MG63 (cell line): ENCODE data around the gene STIM2. TPM values are rescaled to one million over a fixed set of nuclear protein-coding genes. Genes with fewer than 3 reads are reported as not detected.
A peak's percentile ranks its signal among the peaks of the same experiment; 100 is the strongest.

Experiments
- DNase-seq: peaks from one replicate; pipeline ENCODE4 v3.0.0-alpha.2; 2020
- H3K27me3 ChIP-seq: fragments of 250-450 bp; sonication (Bioruptor Pico); 2 replicates; pipeline ENCODE4 v1.5.1; 2020; ENCODE audit warnings: mild to moderate bottlenecking, moderate library complexity
- H3K36me3 ChIP-seq: fragments of 250-450 bp; sonication (Bioruptor Pico); 2 replicates; pipeline ENCODE4 v1.5.1; 2020; ENCODE audit warnings: mild to moderate bottlenecking, moderate library complexity
- H3K4me3 ChIP-seq: fragments of 250-450 bp; sonication (Bioruptor Pico); 2 replicates; pipeline ENCODE4 v1.5.1; 2020; ENCODE audit warnings: mild to moderate bottlenecking, moderate library complexity
- H3K9me3 ChIP-seq: fragments of 250-450 bp; sonication (Bioruptor Pico); 2 replicates; pipeline ENCODE4 v1.5.1; 2020; ENCODE audit warnings: mild to moderate bottlenecking, moderate library complexity
- total RNA-seq: library from RNA; depleted of rRNA; stranded (reverse); fragments of >200 nt; shearing (Covaris generic); gene quantifications from 2 replicates; pipeline ENCODE4 v1.2.3, GENCODE V29; 2014; ENCODE audit warnings: low replicate concordance

The STIM2 gene
- total RNA-seq, 1 experiment from 2014 or later, result 15.7 TPM

DNA sequence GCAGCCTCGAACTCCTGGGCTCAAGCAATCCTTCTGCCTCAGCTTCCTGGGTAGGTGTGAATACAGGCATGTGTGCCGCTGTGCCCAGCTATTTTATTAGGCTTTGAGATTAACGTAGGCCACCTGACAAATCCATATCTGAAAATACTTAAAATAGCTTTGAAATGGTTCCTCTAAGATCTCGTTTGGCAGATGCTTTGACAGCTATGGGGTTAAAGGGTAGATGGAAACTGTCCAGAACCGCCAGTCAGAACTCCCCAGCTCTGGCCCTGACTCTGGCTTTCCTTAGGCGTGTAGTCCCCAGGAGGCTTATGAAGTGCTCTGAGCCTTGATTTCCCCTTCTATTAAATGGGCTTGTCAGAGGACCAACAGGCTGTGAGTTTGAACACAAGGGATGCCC lies 32.8 kb upstream of the STIM2 start:
- H3K36me3 ChIP-seq, result no peaks in the 10 kb centered on the region
- no peaks in the 10 kb centered on the region for H3K9me3 ChIP-seq
- H3K4me3 ChIP-seq, result no peak overlapping the region
- no peaks in the 10 kb centered on the region for H3K27me3 ChIP-seq
- DNase-seq, result no peak

DNA sequence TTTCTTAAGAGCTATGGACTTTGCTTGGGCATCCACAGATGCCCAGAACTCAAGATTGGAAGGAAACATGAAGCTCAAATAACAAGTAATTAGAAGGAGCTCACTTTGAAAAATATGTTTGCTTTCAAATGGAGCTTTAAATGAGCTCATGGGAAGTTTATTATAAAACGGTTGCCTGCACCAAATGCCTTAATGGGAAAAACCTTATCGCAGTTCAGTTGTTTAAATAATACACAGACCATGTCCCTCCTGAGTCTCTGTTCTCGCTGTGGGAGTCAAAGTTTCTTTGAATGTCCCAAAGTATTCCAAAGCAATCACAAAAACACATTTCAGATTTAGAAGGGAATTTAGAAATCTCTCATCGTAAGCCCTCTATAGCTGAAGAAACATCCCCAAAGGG lies 31.6 kb upstream of the STIM2 start:
- DNase-seq, result no peak
- Histone ChIP-seq H3K9me3 (no peaks in the 10 kb centered on the region), H3K4me3 (no peak overlapping the region)

DNA sequence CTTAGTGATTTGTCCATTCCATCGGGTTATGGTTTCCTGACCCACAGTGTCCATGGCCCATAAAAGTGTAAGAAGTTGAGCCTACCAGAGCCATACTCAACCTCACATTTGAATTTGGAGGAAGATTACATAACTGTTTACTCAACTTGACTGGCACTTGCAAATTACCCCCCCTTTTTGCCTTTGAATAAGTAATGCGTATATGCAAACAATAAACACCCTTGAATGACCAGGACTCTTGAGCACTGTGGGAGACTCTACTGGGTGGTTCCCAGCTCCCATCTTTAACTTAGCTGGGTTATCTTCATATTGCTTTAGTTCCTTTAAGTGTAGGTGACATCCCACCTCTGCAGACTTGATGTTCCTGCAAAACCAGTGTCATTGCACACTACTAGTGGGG lies 30.6 kb upstream of the STIM2 start:
- H3K4me3 ChIP-seq, result no peak overlapping the region
- no peaks in the 10 kb centered on the region for H3K27me3 ChIP-seq
- no peaks in the 10 kb centered on the region for H3K36me3 ChIP-seq
- DNase-seq, result no peak
- no peaks in the 10 kb centered on the region for H3K9me3 ChIP-seq

More for the DNA sequence above, 31.6 kb upstream of the STIM2 start:
- no peaks in the 10 kb centered on the region for H3K36me3 ChIP-seq
- no peaks in the 10 kb centered on the region for H3K27me3 ChIP-seq

DNA sequence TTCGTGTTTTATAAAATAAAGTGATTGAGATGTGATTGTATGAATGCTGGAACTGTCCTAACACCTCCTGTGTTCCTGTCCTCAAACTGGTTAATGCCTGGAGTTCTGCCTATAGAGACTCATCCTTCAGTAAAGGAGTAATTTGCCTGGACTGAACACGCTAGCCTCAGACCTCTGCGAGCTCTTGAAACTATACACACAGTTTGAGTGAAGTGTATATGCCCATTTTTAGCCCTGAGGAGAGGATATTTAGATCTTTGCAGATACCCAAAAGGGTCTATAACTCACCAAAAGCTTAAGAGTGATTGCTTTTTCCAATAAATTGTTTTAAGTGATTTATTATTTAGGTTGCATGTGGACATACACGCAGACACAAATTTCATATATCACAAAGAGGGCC lies 29.9 kb upstream of the STIM2 start:
- no peaks in the 10 kb centered on the region for H3K27me3 ChIP-seq
- H3K9me3 ChIP-seq, result no peaks in the 10 kb centered on the region
- DNase-seq, result no peak
- H3K4me3 ChIP-seq, result no peak overlapping the region
- H3K36me3 ChIP-seq, result no peaks in the 10 kb centered on the region

DNA sequence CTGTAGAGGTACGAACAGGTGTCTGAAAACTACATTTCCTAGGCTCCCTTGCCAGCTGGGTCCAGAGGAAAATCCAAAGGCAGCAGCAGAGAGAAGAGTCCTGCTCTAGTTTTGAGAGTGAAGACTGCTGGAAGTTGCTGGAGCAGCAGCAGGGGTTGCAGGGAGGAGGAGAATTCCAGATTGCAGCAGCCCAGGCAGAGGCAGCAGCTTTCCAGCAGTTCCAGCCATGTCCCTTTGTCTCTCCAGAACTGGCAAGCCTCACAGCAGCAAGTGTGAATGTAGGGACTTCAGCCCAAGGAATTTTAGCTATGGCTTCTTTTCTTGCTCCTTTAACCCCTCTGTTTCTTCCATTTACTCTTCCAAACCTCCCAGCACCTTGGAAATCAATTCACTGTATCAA lies 24.1 kb upstream of the STIM2 start:
- H3K27me3 ChIP-seq, result no peaks in the 10 kb centered on the region
- H3K4me3 ChIP-seq, result no peak overlapping the region
- no peaks in the 10 kb centered on the region for H3K36me3 ChIP-seq
- no peak for DNase-seq
- H3K9me3 ChIP-seq, result no peaks in the 10 kb centered on the region

DNA sequence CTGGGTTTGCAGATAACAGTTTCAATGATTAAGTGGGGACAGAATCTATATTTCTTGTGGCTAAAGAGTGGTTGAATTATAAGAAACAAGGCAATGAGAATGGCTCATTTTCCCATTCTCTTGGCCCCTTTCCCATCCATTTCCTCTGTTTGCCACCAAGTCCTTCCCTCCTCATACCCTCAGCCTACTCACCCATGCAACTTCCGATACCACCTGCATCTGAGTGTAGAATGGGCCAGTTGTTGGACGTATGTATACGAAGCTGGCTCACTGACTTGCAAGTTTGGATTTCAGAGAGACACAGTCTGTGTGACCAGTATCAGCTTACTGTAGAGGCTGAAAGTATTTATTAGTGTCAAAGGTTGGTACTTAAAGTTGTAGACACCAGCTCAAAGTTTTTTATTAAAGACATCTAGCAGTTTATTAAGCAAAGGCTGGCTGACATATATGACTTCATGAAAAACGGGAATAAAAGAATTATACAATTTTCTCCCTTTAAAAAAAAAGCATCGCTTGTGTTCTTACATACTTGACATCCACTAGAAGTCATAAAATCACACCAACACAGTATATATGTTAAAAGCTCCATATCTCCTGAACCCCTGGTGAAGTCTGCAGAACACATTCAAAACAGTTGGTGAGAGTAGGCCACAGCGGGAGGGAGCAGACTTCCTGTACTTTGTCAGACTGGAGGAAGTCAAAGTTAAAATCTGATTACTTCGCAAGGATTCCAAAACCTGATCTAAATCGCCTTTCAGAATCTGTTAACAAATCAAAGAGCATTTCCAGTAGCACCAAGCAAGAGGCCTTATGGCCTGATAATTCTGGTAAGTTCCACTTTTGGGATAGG lies 22.4 kb upstream of the STIM2 start:
- H3K9me3 ChIP-seq, result no peaks in the 10 kb centered on the region
- no peak for DNase-seq

DNA sequence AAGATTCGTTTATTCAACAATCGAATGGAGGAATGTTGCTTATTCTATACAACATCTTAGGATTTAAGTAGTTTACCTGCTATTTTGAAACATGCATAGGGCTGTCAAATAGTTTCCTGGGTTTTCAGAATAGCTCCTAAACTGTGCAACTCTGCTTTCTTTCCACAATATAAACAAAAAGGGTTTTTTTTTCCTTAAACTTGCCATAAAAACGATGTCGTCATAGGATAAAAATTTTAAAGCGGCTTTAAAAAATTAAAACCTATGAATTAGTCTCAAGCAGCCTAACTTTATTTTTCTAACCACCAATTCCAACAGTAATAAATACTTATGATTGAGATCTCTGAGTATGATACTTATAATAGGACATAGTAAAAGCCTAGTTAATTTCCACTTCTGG lies 21.6 kb upstream of the STIM2 start:
- DNase-seq, result no peak

More for the DNA sequence above, 22.4 kb upstream of the STIM2 start:
- H3K4me3 ChIP-seq, result no peak overlapping the region
- H3K27me3 ChIP-seq, result no peaks in the 10 kb centered on the region
- no peaks in the 10 kb centered on the region for H3K36me3 ChIP-seq

DNA sequence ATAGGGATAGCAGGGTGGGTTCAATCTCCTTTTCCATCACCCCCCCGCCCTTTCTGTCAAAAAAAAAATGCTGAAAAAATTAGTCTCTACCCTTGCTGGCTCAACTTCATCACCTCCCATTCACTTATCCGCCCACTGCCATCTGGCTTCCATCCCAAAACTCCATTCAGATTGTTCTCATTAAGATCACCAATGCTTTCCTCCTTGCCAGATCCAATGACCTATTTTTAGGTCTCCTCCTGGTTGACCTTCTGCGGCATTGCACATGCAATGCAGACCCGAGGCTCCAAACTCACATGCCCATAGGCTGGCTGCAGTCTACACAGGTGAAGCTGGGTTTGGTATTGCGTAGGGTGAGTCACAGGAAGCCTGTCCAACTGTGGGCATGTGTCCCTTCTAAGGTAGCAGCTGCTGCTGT lies 21.1 kb upstream of the STIM2 start:
- Histone ChIP-seq H3K36me3 (no peaks in the 10 kb centered on the region), H3K27me3 (no peaks in the 10 kb centered on the region), H3K4me3 (no peak overlapping the region), H3K9me3 (no peaks in the 10 kb centered on the region)
- DNase-seq, result no peak

More for the DNA sequence above, 21.6 kb upstream of the STIM2 start:
- no peaks in the 10 kb centered on the region for H3K9me3 ChIP-seq
- H3K27me3 ChIP-seq, result no peaks in the 10 kb centered on the region
- no peaks in the 10 kb centered on the region for H3K36me3 ChIP-seq
- H3K4me3 ChIP-seq, result no peak overlapping the region

DNA sequence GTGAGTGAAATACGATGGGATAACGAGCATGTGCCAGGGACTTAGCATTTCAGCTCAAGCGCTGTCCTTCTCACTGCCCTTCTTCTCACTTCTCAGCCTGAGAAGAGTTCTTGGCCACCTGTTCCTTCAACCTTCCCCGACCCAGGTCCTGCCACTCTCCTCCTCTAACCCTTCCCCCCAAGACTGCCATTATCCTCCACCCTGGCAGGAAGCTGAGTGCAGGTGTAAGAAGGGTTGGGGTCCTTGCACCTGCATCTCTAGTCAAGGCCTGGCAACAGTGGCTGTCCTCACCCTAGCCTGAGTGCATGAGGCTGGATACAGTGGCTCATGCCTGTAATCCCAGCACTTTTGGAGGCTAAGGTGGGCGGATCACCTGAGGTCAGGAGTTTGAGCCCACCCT lies 19.9 kb upstream of the STIM2 start:
- DNase-seq, result no peak

DNA sequence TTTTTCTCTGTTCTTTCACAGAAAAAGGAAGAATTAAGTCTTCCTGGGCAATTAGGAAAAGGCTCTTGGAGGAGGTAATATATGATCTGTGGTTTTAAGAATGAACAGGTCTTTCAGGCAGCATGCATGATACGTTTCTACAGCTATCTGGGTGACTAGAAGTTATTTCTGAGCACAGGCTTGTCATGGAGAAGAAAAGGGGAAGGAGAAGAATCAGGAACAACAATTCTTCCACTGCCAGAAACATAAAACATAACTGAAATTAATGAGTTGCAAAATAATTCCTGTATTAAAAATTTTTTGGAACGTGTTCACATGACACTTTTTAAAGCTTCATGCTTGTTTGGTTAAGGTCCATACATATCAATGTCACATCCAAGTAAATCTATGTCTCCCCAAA lies 17.7 kb upstream of the STIM2 start:
- H3K36me3 ChIP-seq, result no peaks in the 10 kb centered on the region
- no peak for DNase-seq
- no peaks in the 10 kb centered on the region for H3K27me3 ChIP-seq
- no peak overlapping the region for H3K4me3 ChIP-seq
- no peaks in the 10 kb centered on the region for H3K9me3 ChIP-seq

More for the DNA sequence above, 19.9 kb upstream of the STIM2 start:
- no peak overlapping the region for H3K4me3 ChIP-seq
- no peaks in the 10 kb centered on the region for H3K27me3 ChIP-seq
- H3K9me3 ChIP-seq, result no peaks in the 10 kb centered on the region
- H3K36me3 ChIP-seq, result no peaks in the 10 kb centered on the region

DNA sequence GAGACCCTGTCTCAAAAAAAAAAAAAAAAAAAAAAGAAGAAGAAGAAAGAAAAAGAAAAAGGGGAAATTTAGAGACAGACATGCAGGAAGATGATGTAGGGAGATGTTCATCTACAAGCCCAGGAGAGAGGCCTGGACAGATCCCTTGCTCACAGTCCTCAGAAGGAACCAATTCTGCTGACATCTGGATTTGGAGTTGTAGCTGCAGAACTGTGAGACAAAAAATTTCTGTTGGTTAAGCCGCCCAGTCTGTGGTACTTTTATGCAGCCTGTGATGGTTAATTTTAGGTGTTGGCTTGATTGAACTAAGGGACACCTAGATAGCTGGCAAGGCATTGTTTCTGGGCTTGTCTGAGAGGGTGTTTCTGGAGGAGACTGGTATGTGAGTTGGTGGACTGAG lies 10.1 kb upstream of the STIM2 start:
- no peaks in the 10 kb centered on the region for H3K36me3 ChIP-seq
- H3K4me3 ChIP-seq, result no peak overlapping the region
- H3K27me3 ChIP-seq, result no peaks in the 10 kb centered on the region
- no peak for DNase-seq
- H3K9me3 ChIP-seq, result no peaks in the 10 kb centered on the region

DNA sequence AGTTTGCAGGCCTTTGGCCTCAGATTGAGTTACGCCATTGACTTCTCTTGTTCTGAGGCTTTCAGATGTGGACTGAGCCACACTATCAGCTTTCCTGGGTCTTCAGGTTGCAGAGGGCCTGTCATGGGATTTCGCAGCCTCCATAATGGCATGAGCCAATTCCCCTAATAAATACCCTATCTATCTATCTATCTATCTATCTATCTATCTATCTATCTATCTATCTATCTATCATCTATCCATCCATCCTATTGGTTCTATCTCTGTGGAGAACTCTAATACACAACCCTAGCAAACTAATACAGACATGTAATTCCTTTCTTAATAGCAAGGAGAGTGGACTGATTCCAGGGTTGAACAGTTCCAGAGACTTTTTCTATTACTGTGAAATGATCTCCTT lies 9.5 kb upstream of the STIM2 start:
- H3K36me3 ChIP-seq, result no peaks in the 10 kb centered on the region
- H3K4me3 ChIP-seq, result no peak overlapping the region
- no peaks in the 10 kb centered on the region for H3K9me3 ChIP-seq
- H3K27me3 ChIP-seq, result no peaks in the 10 kb centered on the region
- no peak for DNase-seq

DNA sequence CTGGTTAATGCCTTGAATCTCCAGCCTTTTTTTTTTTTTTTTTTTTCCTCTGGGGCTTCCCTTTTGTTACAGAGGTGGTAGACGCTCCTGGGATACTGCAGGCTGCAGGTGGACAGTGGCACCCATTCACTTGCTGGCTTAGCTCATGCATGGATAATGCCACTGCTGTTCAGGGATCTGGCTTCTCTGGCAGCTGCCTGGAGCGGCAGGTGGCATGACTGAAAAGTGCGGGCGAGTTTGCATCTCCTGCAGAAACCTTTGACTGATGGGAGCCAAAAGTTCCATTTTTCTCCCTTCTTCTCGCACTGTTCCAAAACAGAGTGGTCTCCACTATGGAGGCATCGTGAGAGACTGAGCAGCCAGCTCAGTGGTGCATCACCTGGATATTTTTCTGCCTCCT lies 5.9 kb upstream of the STIM2 start:
- Histone ChIP-seq H3K27me3 (no peaks in the 10 kb centered on the region), H3K9me3 (no peaks in the 10 kb centered on the region), H3K36me3 (no peaks in the 10 kb centered on the region), H3K4me3 (no peak overlapping the region)
- no peak for DNase-seq

DNA sequence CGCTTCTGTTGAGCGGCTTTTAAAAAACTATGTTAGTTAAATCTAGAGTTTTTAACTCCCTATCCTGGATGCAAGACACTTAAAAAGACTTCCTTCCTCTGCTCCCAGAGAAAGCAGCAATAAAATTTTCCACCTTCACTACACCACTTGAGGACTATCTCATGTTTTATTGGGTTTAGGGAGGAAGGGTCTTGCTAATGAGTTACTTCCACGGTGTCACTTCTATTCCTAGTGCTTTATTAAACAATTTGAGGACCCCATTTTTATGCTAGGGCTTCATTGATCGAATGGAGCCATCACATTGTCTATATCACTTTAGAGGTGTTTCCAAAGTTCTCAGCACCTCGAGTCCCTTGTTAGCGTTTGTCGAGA lies 3.7 kb upstream of the STIM2 start:
- DNase-seq, result no peak
- H3K4me3 ChIP-seq, result peak overlapping the region; percentile 67
- no peaks in the 10 kb centered on the region for H3K27me3 ChIP-seq
- no peaks in the 10 kb centered on the region for H3K36me3 ChIP-seq
- H3K9me3 ChIP-seq, result no peaks in the 10 kb centered on the region

DNA sequence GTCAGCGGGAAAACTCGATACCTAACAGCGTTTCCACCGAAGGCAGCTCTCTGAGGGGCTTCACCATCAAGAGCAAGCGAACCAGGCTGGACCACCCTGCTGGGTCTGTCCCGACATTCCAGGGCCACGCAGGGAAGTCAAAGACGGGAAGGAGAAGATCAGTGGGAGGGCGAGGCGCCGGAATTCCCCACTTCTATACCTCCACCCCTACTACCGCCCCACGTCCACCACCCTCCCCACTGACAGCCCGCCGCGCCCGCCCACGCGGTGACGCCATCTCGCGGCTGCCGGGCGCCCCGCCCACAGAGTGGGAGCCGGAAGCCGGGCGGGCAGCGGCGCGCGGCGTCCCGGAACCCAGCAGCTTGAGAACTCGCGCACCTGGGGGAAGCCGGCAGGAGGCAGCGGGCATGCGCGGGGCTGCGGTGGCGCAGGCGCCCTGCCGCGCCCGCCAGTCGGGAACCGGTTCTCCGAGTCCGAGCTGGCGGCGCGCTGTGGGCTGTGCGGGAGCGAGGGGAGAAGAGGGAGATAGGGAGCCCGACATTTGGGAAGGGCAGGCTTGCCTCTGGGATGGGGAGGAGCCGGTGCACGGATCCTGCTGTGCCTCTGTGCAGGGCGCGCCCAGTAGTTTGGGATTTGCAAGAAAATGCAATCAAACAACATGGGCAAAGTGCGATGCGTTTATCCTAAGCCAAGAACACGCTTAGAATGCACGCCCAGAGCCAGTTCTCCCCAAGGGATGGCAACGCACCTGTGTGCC lies 3.2 kb upstream of the STIM2 start:
- DNase-seq, result peak; percentile 81
- H3K4me3 ChIP-seq, result peak overlapping the region; percentile 67
- H3K27me3 ChIP-seq, result no peaks in the 10 kb centered on the region
- H3K36me3 ChIP-seq, result no peaks in the 10 kb centered on the region
- no peaks in the 10 kb centered on the region for H3K9me3 ChIP-seq

DNA sequence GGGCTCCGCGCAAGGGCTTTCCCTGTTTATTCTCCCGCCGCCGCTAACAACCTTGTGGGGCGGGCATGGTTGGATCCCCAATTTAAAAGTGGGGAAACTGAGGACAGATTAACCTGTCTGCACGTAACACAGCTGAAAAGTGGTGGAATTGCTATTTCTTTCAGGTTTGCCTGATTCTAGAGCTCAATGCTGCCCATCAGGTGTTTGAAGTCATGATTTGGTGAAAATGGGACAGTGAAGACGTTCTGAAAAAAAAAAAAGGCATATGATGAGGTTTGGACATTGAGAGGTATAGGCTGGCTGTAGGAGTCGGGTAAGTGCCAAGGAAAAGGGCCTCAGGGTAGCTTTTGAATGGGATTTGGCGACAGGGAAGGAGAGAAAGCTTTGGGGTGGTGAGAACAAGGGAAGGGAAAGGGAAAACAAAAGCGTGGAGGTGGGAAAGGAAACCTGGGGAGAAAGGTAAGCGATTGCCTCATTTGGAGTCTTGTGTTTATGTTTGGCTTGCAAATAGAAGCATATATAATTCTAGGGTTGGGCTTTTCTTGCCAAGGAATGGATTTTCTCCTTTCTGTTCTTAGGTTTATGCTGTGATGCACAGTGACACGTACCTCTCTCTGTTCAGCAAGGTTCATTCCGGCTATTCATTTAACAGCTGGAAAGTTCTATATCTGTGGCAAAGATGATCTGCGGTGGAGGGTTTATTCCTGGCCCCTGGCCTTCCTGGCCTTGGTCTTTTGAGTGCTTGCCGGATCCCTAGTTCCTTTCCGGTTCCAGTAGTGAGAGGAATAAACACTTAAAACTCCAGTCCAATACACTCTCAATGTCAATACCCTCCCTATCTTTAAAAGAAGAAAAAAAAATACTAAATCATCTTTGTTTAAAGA lies 2.4 kb upstream of the STIM2 start:
- Histone ChIP-seq H3K4me3 (peak overlapping the region; percentile 67), H3K9me3 (no peaks in the 10 kb centered on the region), H3K36me3 (no peaks in the 10 kb centered on the region), H3K27me3 (no peaks in the 10 kb centered on the region)
- DNase-seq, result no peak

DNA sequence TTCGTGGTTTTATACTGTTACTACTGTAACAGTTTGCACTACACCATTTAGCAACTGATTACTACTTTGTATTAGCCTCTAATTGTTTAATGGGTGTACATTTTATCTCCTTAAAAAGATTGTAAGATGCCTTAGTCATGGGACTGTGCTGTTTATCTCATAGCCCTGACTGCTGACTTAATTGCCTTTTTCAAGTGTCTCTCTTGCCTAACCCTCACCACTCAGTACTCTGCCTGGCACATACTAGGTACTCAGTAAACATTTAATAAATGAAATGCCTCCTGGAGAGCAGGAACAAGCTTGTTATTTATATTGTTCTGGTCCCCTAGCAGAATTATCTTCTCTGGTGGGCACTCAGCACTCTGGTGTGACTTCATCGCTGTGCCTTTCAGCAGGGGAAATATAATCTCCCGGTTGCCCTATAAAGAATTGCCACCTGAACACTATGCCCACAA lies 1.7 kb upstream of the STIM2 start:
- DNase-seq, result no peak
- H3K36me3 ChIP-seq, result no peaks in the 10 kb centered on the region
- peak overlapping the region; percentile 67 for H3K4me3 ChIP-seq
- no peaks in the 10 kb centered on the region for H3K27me3 ChIP-seq
- no peaks in the 10 kb centered on the region for H3K9me3 ChIP-seq
